Ammon's horn (tissue), 1 donor: ENCODE data around the gene ANAPC10.
A peak's percentile ranks its signal among the peaks of the same experiment; 100 is the strongest.
"Not testable (repeated sequence)": the region's sequence is repeated elsewhere in the genome, so short reads cannot be mapped to it uniquely, and the experiment has no call there.

Experiments
- DNase-seq: peaks from one replicate; pipeline ENCODE4 v3.0.0-alpha.2; 2016; ENCODE audit warnings: low spot score

ANAPC10 gene

GRCh38 chr4:145097821-145098674, at the start of gene ANAPC10, which contains the start of gene ABCE1:
Gene ANAPC10 (minus strand): TSS chr4:145098196. CDS start chr4:145096099, 2,097 bp downstream.
Gene ABCE1 (plus strand): TSS chr4:145098311. CDS start chr4:145104413, 6,102 bp downstream.
- DNase-seq = peak; percentile 97

- not testable (repeated sequence) for DNase-seq
Measured at GRCh38 chr4:145136219-145136618, 38.2 kb upstream of the ANAPC10 start.

GRCh38 chr4:145132511-145133098, 34.6 kb upstream of the ANAPC10 start:
- DNase-seq = peak; percentile 4

- no peak for DNase-seq
Measured at GRCh38 chr4:145131848-145132247, 33.9 kb upstream of the ANAPC10 start.

- DNase-seq = no peak
Measured at GRCh38 chr4:145130788-145131399, 32.9 kb upstream of the ANAPC10 start.

- no peak for DNase-seq
Measured at GRCh38 chr4:145130130-145130529, 32.1 kb upstream of the ANAPC10 start.

- DNase-seq = no peak
Measured at GRCh38 chr4:145125396-145125795, 27.4 kb upstream of the ANAPC10 start.

- DNase-seq = no peak
Measured at GRCh38 chr4:145108128-145108527, 10.1 kb upstream of the ANAPC10 start.

- no peak for DNase-seq
Measured at GRCh38 chr4:145107126-145107525, 9.1 kb upstream of the ANAPC10 start.

GRCh38 chr4:145103496-145103895, 5.5 kb upstream of the ANAPC10 start:
- no peak for DNase-seq

GRCh38 chr4:145102619-145103018, 4.6 kb upstream of the ANAPC10 start:
- DNase-seq = no peak

- no peak for DNase-seq
Measured at GRCh38 chr4:145101091-145101490, 3.1 kb upstream of the ANAPC10 start.

GRCh38 chr4:145099653-145100052, 1.7 kb upstream of the ANAPC10 start:
- DNase-seq = no peak

- peak; percentile 45 for DNase-seq
Measured at GRCh38 chr4:145098675-145099037, 660 bp upstream of the ANAPC10 start.

GRCh38 chr4:145097331-145097820, 620 bp downstream of the ANAPC10 start:
- DNase-seq = no peak

GRCh38 chr4:145093638-145094037, 4.4 kb downstream of the ANAPC10 start:
- DNase-seq = no peak

GRCh38 chr4:145090380-145090779, 7.6 kb downstream of the ANAPC10 start:
- DNase-seq = no peak

GRCh38 chr4:145083891-145084605, 13.9 kb downstream of the ANAPC10 start:
- DNase-seq = no peak

GRCh38 chr4:145081756-145082155, 16.2 kb downstream of the ANAPC10 start:
- no peak for DNase-seq

GRCh38 chr4:145076469-145076855, 21.5 kb downstream of the ANAPC10 start:
- no peak for DNase-seq

- no peak for DNase-seq
Measured at GRCh38 chr4:145075742-145076468, 22.1 kb downstream of the ANAPC10 start.
